HepG2 (cell line): ENCODE measurements around the gene CLEC3B. TPM values are rescaled to one million over a fixed set of nuclear protein-coding genes. Genes with fewer than 3 reads are reported as not detected.

Experiments
- ATAC-seq: fragments of 200-7000 bp; cut with Tn5 transposase; 3 replicates; pipeline ENCODE4 v1.9.1; 2020; ENCODE audit warnings: mild to moderate bottlenecking, moderate library complexity
- BruUV-seq: library from RNA; stranded (reverse); fragments of 400-500 nt; replicated peaks from 2 replicates; lab custom pipeline; 2021; lab: Mats Ljungman, UMichigan
- CTCF ChIA-PET: fragments of 300-600 bp; formaldehyde crosslinking; extraction: SDS; loops from one replicate; lab custom pipeline; 2021; ENCODE audit warnings: low total read pairs, inconsistent platforms, low intra/inter-chr PET ratio; lab: Yijun Ruan, JAX
- POLR2A ChIA-PET: fragments of 350-600 bp; sonication (Branson Sonifier 250); formaldehyde crosslinking; loops from one replicate; lab custom pipeline; 2020; ENCODE audit warnings: antibody characterized with exemption, inconsistent platforms; lab: Yijun Ruan, JAX
- DNase-seq: peaks from one replicate; pipeline ENCODE4 v3.0.0-alpha.2; 2015; ENCODE audit warnings: low spot score
- FAIRE-seq: peaks from 3 replicates; lab custom pipeline; 2011; peaks lifted over from hg19 to GRCh38; lab: Jason Lieb, UNC
- H2AFZ ChIP-seq: one replicate; pipeline ENCODE4 v1.6.1; 2011; ENCODE audit warnings: low read length, inconsistent platforms
- H3K27ac ChIP-seq: fragments of 300-600 bp; 3 replicates; pipeline ENCODE4 v1.8.0; 2011; ENCODE audit warnings: mixed run types, mild to moderate bottlenecking, mixed read lengths, low read length, inconsistent platforms; ENCODE audit not compliant: insufficient read depth; ENCODE audit errors: extremely low read length
- H3K27me3 ChIP-seq, 2 experiments: fragments of 200-600 bp in 1 of 2; 2 replicates in 1 of 2; 3 replicates in 1 of 2; pipeline versions ENCODE4 v1.6.0 to v1.8.0; 2011; ENCODE audit warnings: low read length in 2 of 2, mild to moderate bottlenecking in 2 of 2, moderate library complexity in 2 of 2, inconsistent platforms in 1 of 2; ENCODE audit not compliant: insufficient read depth in 2 of 2, control insufficient read depth in 1 of 2
- H3K36me3 ChIP-seq, 2 experiments: fragments of 200-600 bp in 1 of 2; replicated peaks in 1 of 2; 2 replicates in 1 of 2; 3 replicates in 1 of 2; pipeline versions ENCODE4 v1.5.1 to v1.8.0; 2011; ENCODE audit warnings: low read length in 2 of 2, inconsistent platforms in 1 of 2; ENCODE audit not compliant: insufficient read depth in 2 of 2, control insufficient read depth in 1 of 2
- H3K4me1 ChIP-seq: 2 replicates; pipeline ENCODE4 v1.5.1; 2012; ENCODE audit warnings: low read length, inconsistent platforms; ENCODE audit not compliant: insufficient read depth
- H3K4me2 ChIP-seq: 2 replicates; pipeline ENCODE4 v1.6.0; 2011; ENCODE audit warnings: low read depth, low read length, inconsistent platforms
- H3K4me3 ChIP-seq, 3 experiments: fragments of 200-600 bp in 1 of 3; sonication (generic), shearing (Covaris generic) in 1 of 3; replicated peaks in 1 of 3; 2 replicates each; pipeline ENCODE4 v1.5.1; 2011 to 2016; ENCODE audit warnings: low read length in 3 of 3, inconsistent platforms in 2 of 3, low read depth in 2 of 3, mild to moderate bottlenecking in 2 of 3, control low read depth in 1 of 3, mixed read lengths in 1 of 3; ENCODE audit not compliant: insufficient read depth in 1 of 3
- H3K79me2 ChIP-seq: one replicate; pipeline ENCODE4 v1.6.1; 2011; ENCODE audit warnings: low read length, inconsistent platforms; ENCODE audit not compliant: insufficient read depth
- H3K9ac ChIP-seq: 2 replicates; pipeline ENCODE4 v1.6.0; 2011; ENCODE audit warnings: mild to moderate bottlenecking, low read depth, low read length, inconsistent platforms; ENCODE audit not compliant: insufficient read depth
- H3K9me3 ChIP-seq: 2 replicates; pipeline ENCODE4 v1.5.1; 2012; ENCODE audit warnings: mild to moderate bottlenecking, low read length
- H4K20me1 ChIP-seq: 2 replicates; pipeline ENCODE4 v1.6.0; 2011; ENCODE audit warnings: inconsistent platforms, mild to moderate bottlenecking, low read length, moderate library complexity; ENCODE audit not compliant: insufficient read depth
- CBX1 ChIP-seq: IDR thresholded peaks from one replicate; pipeline ENCODE4 v1.6.1; 2016; ENCODE audit warnings: antibody characterized with exemption, low read depth
- CEBPG ChIP-seq: IDR thresholded peaks from 2 replicates; pipeline ENCODE4 v1.6.1; 2016
- FOXJ3 ChIP-seq: sonication (generic); formaldehyde crosslinking; IDR thresholded peaks from 2 replicates; pipeline ENCODE4 v1.4.0; 2020; ENCODE audit warnings: missing genetic modification reagents, mild to moderate bottlenecking, borderline replicate concordance
- PAX8 ChIP-seq: sonication (generic); formaldehyde crosslinking; IDR thresholded peaks from 2 replicates; pipeline ENCODE4 v1.8.0; 2022; ENCODE audit warnings: mild to moderate bottlenecking, missing genetic modification reagents, borderline replicate concordance
- SSRP1 ChIP-seq: IDR thresholded peaks from 2 replicates; pipeline ENCODE4 v1.6.1; 2016; ENCODE audit warnings: control low read depth
- ZFAT ChIP-seq: sonication (generic); formaldehyde crosslinking; conservative IDR thresholded peaks from 2 replicates; pipeline ENCODE4 v1.8.1; 2023; ENCODE audit warnings: missing genetic modification reagents, inconsistent platforms
- ZFX ChIP-seq: sonication (generic); formaldehyde crosslinking; IDR thresholded peaks from 2 replicates; pipeline ENCODE4 v1.4.0; 2020; ENCODE audit warnings: mild to moderate bottlenecking, low read depth, missing genetic modification reagents, moderate library complexity
- ZNF326 ChIP-seq: sonication (generic); formaldehyde crosslinking; IDR thresholded peaks from 2 replicates; pipeline ENCODE4 v1.4.0; 2020; ENCODE audit warnings: missing genetic modification reagents, borderline replicate concordance
- ZNF564 ChIP-seq: sonication (generic); formaldehyde crosslinking; IDR thresholded peaks from 2 replicates; pipeline ENCODE4 v1.8.1; 2023; ENCODE audit warnings: mild to moderate bottlenecking, missing genetic modification reagents
- WGBS: methylation state at CpG from one replicate; pipeline ENCODE4 v1.1.6; 2017; ENCODE audit warnings: low lambda C conversion rate; 5-methylcytosine and 5-hydroxymethylcytosine counted together
- in situ Hi-C: cut with HindIII; loops from 2 replicates; pipeline ENCODE4 v1.10.0; 2017; ENCODE audit warnings: low pct_unique_long_range_greater_than_20kb; ENCODE audit not compliant: extremely low pct_ligation_motif_present
- intact Hi-C: fragments of 100-400 bp; cut with micrococcal nuclease; formaldehyde crosslinking; loops from one replicate; pipeline ENCODE4 v1.10.0; 2022; ENCODE audit not compliant: unreplicated experiment
- polyA plus RNA-seq, 8 experiments: library from polyadenylated mRNA; depleted of rRNA in 3 of 8; stranded (reverse) in 7 of 8; unstranded in 1 of 8; fragments of >200 nt; fragmentation: Illumina TruSeq in 4 of 8; extraction: Trizol in 4 of 8; gene quantifications; 2 replicates each; pipeline versions ENCODE4 v1.2.1 to v1.2.3, GENCODE V29; 2011 to 2016; ENCODE audit warnings: low read depth in 4 of 8, missing spikeins in 1 of 8, mixed read lengths in 1 of 8; ENCODE audit not compliant: insufficient read depth in 1 of 8
- total RNA-seq, 5 experiments: library from RNA; depleted of rRNA; stranded (reverse); fragments of >200 nt; fragmentation: Illumina TruSeq; extraction: Trizol; gene quantifications; 2 replicates each; pipeline ENCODE4 v1.2.3, GENCODE V29; 2016; ENCODE audit warnings: low read depth in 1 of 5
- TF ChIP-seq, protein P1 (sequence below): sonication (generic); formaldehyde crosslinking; IDR thresholded peaks from 2 replicates; pipeline ENCODE4 v1.8.0; 2022; ENCODE audit warnings: low read depth, missing genetic modification reagents
- TF ChIP-seq, protein P2 (sequence below), 2 experiments: sonication (generic) in 1 of 2; formaldehyde crosslinking in 1 of 2; IDR thresholded peaks; 2 replicates each; pipeline versions ENCODE4 v1.4.0 to v1.6.1; 2016 to 2020; ENCODE audit warnings: borderline replicate concordance in 1 of 2, low read depth in 1 of 2, mild to moderate bottlenecking in 1 of 2, missing genetic modification reagents in 1 of 2

The CLEC3B gene
- total and polyA plus RNA-seq, 2 of the 13 experiments (the other 11 are each of a cell fraction or from before 2014, with no cell fraction given), result 0.07 TPM; not detected in 1

GRCh38 chr3:44995142-44995770 lies 30.8 kb upstream of the CLEC3B start:
- ATAC-seq (no peak), DNase-seq (no peak), FAIRE-seq (no peak)
- no peak overlapping the region for H2AFZ ChIP-seq
- ChIA-PET POLR2A (interaction anchor here (1.5 kb wide), 1 partner anchor 19 kb away, joined by 9 read pairs; the partner anchor contains the start of genes EXOSC7 and ZDHHC3), CTCF (no interaction called here)
- no peaks in the 10 kb centered on the region; the same call in 1 of the 2 replicates for H4K20me1 ChIP-seq
- no peak overlapping the region for H3K4me2 ChIP-seq
- peaks cover 26 to 86% of the 10 kb centered on the region in 2 experiments for H3K36me3 ChIP-seq
- H3K4me3 ChIP-seq, result no peak overlapping the region
- WGBS, result 95% methylated on average over 8 of the region's 8 CpGs
- peaks cover 8% of the 10 kb centered on the region for H3K79me2 ChIP-seq
- H3K4me1 ChIP-seq, result peaks cover 38% of the 10 kb centered on the region
- H3K27me3 ChIP-seq, result no peaks in the 10 kb centered on the region
- in situ Hi-C loops (no loop called here), intact Hi-C loops (no loop called here)
- TF ChIP-seq ZNF326 (CRISPR knock-in tag), result no peak
- no peak for TF ChIP-seq SSRP1
- TF ChIP-seq ZNF564 (CRISPR knock-in tag), result no peak
- TF ChIP-seq FOXJ3 (CRISPR knock-in tag), result no peak
- no peak for TF ChIP-seq ZFX (CRISPR knock-in tag)
- no peak overlapping the region for H3K9ac ChIP-seq
- no peaks in the 10 kb centered on the region for H3K9me3 ChIP-seq
- BruUV-seq, result no TSS peak
- H3K27ac ChIP-seq, result no peak overlapping the region

GRCh38 chr3:44996556-44996969 lies 29.5 kb upstream of the CLEC3B start:
- Histone ChIP-seq H3K9me3 (no peaks in the 10 kb centered on the region), H3K27ac (no peak overlapping the region), H3K36me3 (peaks cover 22 to 86% of the 10 kb centered on the region in 2 experiments), H3K9ac (no peak overlapping the region), H3K4me3 (no peak overlapping the region), H4K20me1 (no peaks in the 10 kb centered on the region; the same call in 1 of the 2 replicates), H2AFZ (no peak overlapping the region), H3K27me3 (no peaks in the 10 kb centered on the region), H3K4me1 (peaks cover 38% of the 10 kb centered on the region), H3K79me2 (peaks cover 7% of the 10 kb centered on the region), H3K4me2 (no peak overlapping the region)
- ChIA-PET CTCF (no interaction called here), POLR2A (interaction anchor here (1.5 kb wide), 1 partner anchor 20 kb away, joined by 9 read pairs; the partner anchor contains the start of genes EXOSC7 and ZDHHC3)
- ATAC-seq (peak; percentile 70), FAIRE-seq (no peak), DNase-seq (peak; percentile 57)
- intact Hi-C loops (no loop called here), in situ Hi-C loops (no loop called here)
- no TSS peak for BruUV-seq
- 79% methylated on average over 3 of the region's 3 CpGs for WGBS
- TF ChIP-seq CEBPG, result peak; percentile 26; the same call in 1 of the 2 replicates
- TF ChIP-seq, protein P1, sequence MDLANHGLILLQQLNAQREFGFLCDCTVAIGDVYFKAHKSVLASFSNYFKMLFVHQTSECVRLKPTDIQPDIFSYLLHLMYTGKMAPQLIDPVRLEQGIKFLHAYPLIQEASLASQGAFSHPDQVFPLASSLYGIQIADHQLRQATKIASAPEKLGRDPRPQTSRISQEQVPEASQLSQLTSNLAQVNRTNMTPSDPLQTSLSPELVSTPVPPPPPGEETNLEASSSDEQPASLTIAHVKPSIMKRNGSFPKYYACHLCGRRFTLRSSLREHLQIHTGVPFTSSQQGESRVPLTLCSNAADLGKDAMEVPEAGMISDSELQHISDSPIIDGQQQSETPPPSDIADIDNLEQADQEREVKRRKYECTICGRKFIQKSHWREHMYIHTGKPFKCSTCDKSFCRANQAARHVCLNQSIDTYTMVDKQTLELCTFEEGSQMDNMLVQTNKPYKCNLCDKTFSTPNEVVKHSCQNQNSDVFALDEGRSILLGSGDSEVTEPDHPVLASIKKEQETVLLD (CRISPR knock-in tag), result no peak
- TF ChIP-seq ZFAT, result no peak
- no peak for TF ChIP-seq CBX1
- TF ChIP-seq, protein P2, sequence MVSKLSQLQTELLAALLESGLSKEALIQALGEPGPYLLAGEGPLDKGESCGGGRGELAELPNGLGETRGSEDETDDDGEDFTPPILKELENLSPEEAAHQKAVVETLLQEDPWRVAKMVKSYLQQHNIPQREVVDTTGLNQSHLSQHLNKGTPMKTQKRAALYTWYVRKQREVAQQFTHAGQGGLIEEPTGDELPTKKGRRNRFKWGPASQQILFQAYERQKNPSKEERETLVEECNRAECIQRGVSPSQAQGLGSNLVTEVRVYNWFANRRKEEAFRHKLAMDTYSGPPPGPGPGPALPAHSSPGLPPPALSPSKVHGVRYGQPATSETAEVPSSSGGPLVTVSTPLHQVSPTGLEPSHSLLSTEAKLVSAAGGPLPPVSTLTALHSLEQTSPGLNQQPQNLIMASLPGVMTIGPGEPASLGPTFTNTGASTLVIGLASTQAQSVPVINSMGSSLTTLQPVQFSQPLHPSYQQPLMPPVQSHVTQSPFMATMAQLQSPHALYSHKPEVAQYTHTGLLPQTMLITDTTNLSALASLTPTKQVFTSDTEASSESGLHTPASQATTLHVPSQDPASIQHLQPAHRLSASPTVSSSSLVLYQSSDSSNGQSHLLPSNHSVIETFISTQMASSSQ (IDR thresholded peaks at IDR 0.05; ENCODE audit: low read depth), result peak; percentile 48
- TF ChIP-seq, protein P2 (CRISPR knock-in tag; IDR thresholded peaks at IDR 0.05; ENCODE audit: borderline replicate concordance), result no peak; the same call in 1 of the 2 replicates
- TF ChIP-seq PAX8 (CRISPR knock-in tag), result no peak
